ENCODE measurements around the gene ESM1.

GRCh38 chr5:55003432-55004065 lies 18.2 kb upstream of the ESM1 start:
- TF ChIP-seq CTCF (IDR thresholded peaks at IDR 0.05; ENCODE audit: poor library complexity) (no peak), EZH2 (IDR thresholded peaks at IDR 0.05; ENCODE audit: borderline replicate concordance) (no peak), EZH2phosphoT487 (IDR thresholded peaks at IDR 0.05; ENCODE audit: low read depth, severe bottlenecking, unreplicated experiment) (no peak)
